HepG2 (cell line): ENCODE results near the gene SLC35E4. TPM values are rescaled to one million over a fixed set of nuclear protein-coding genes. Genes with fewer than 3 reads are reported as not detected.

Source experiments
- ATAC-seq: fragments of 200-7000 bp; cut with Tn5 transposase; 3 replicates; pipeline ENCODE4 v1.9.1; 2020; ENCODE audit warnings: mild to moderate bottlenecking, moderate library complexity
- BruUV-seq: library from RNA; stranded (reverse); fragments of 400-500 nt; replicated peaks from 2 replicates; lab custom pipeline; 2021; lab: Mats Ljungman, UMichigan
- CTCF ChIA-PET: fragments of 300-600 bp; formaldehyde crosslinking; extraction: SDS; loops from one replicate; lab custom pipeline; 2021; ENCODE audit warnings: low total read pairs, inconsistent platforms, low intra/inter-chr PET ratio; lab: Yijun Ruan, JAX
- POLR2A ChIA-PET: fragments of 350-600 bp; sonication (Branson Sonifier 250); formaldehyde crosslinking; loops from one replicate; lab custom pipeline; 2020; ENCODE audit warnings: antibody characterized with exemption, inconsistent platforms; lab: Yijun Ruan, JAX
- DNase-seq: peaks from one replicate; pipeline ENCODE4 v3.0.0-alpha.2; 2015; ENCODE audit warnings: low spot score
- FAIRE-seq: peaks from 3 replicates; lab custom pipeline; 2011; peaks lifted over from hg19 to GRCh38; lab: Jason Lieb, UNC
- H2AFZ ChIP-seq: one replicate; pipeline ENCODE4 v1.6.1; 2011; ENCODE audit warnings: low read length, inconsistent platforms
- H3K27ac ChIP-seq: fragments of 300-600 bp; 3 replicates; pipeline ENCODE4 v1.8.0; 2011; ENCODE audit warnings: mixed run types, mild to moderate bottlenecking, mixed read lengths, low read length, inconsistent platforms; ENCODE audit not compliant: insufficient read depth; ENCODE audit errors: extremely low read length
- H3K27me3 ChIP-seq, 2 experiments: fragments of 200-600 bp in 1 of 2; 2 replicates in 1 of 2; 3 replicates in 1 of 2; pipeline versions ENCODE4 v1.6.0 to v1.8.0; 2011; ENCODE audit warnings: low read length in 2 of 2, mild to moderate bottlenecking in 2 of 2, moderate library complexity in 2 of 2, inconsistent platforms in 1 of 2; ENCODE audit not compliant: insufficient read depth in 2 of 2, control insufficient read depth in 1 of 2
- H3K36me3 ChIP-seq, 2 experiments: fragments of 200-600 bp in 1 of 2; replicated peaks in 1 of 2; 2 replicates in 1 of 2; 3 replicates in 1 of 2; pipeline versions ENCODE4 v1.5.1 to v1.8.0; 2011; ENCODE audit warnings: low read length in 2 of 2, inconsistent platforms in 1 of 2; ENCODE audit not compliant: insufficient read depth in 2 of 2, control insufficient read depth in 1 of 2
- H3K4me1 ChIP-seq: 2 replicates; pipeline ENCODE4 v1.5.1; 2012; ENCODE audit warnings: low read length, inconsistent platforms; ENCODE audit not compliant: insufficient read depth
- H3K4me2 ChIP-seq: 2 replicates; pipeline ENCODE4 v1.6.0; 2011; ENCODE audit warnings: low read depth, low read length, inconsistent platforms
- H3K4me3 ChIP-seq, 3 experiments: fragments of 200-600 bp in 1 of 3; sonication (generic), shearing (Covaris generic) in 1 of 3; replicated peaks in 1 of 3; 2 replicates each; pipeline ENCODE4 v1.5.1; 2011 to 2016; ENCODE audit warnings: low read length in 3 of 3, inconsistent platforms in 2 of 3, low read depth in 2 of 3, mild to moderate bottlenecking in 2 of 3, control low read depth in 1 of 3, mixed read lengths in 1 of 3; ENCODE audit not compliant: insufficient read depth in 1 of 3
- H3K79me2 ChIP-seq: one replicate; pipeline ENCODE4 v1.6.1; 2011; ENCODE audit warnings: low read length, inconsistent platforms; ENCODE audit not compliant: insufficient read depth
- H3K9ac ChIP-seq: 2 replicates; pipeline ENCODE4 v1.6.0; 2011; ENCODE audit warnings: mild to moderate bottlenecking, low read depth, low read length, inconsistent platforms; ENCODE audit not compliant: insufficient read depth
- H3K9me3 ChIP-seq: 2 replicates; pipeline ENCODE4 v1.5.1; 2012; ENCODE audit warnings: mild to moderate bottlenecking, low read length
- H4K20me1 ChIP-seq: 2 replicates; pipeline ENCODE4 v1.6.0; 2011; ENCODE audit warnings: inconsistent platforms, mild to moderate bottlenecking, low read length, moderate library complexity; ENCODE audit not compliant: insufficient read depth
- CCAR2 ChIP-seq: fragments of 200-400 bp; formaldehyde crosslinking; optimal IDR thresholded peaks from 2 replicates; pipeline ENCODE3; 2018; ENCODE audit warnings: low read depth, mild to moderate bottlenecking, low read length, moderate library complexity
- ELF3 ChIP-seq: IDR thresholded peaks from 2 replicates; pipeline ENCODE4 v1.6.1; 2016; ENCODE audit warnings: missing genetic modification reagents, missing compliant biosample characterization
- MIER3 ChIP-seq: IDR thresholded peaks from 2 replicates; pipeline ENCODE4 v1.6.1; 2016; ENCODE audit warnings: missing compliant biosample characterization, borderline replicate concordance
- NFATC3 ChIP-seq: sonication (generic); formaldehyde crosslinking; IDR thresholded peaks from 2 replicates; pipeline ENCODE4 v1.5.1; 2020; ENCODE audit warnings: mild to moderate bottlenecking, missing genetic modification reagents
- NFIB ChIP-seq: sonication (generic); formaldehyde crosslinking; IDR thresholded peaks from 2 replicates; pipeline ENCODE4 v1.9.0; 2021; ENCODE audit warnings: missing genetic modification reagents, mild to moderate bottlenecking, borderline replicate concordance
- NR2F2 ChIP-seq: IDR thresholded peaks from 2 replicates; pipeline ENCODE4 v1.6.1; 2012; ENCODE audit warnings: low read depth, inconsistent platforms, borderline replicate concordance
- SIX4 ChIP-seq: sonication (generic); formaldehyde crosslinking; IDR thresholded peaks from 2 replicates; pipeline ENCODE4 v1.4.0; 2020; ENCODE audit warnings: missing genetic modification reagents
- SP2 ChIP-seq: sonication (generic); formaldehyde crosslinking; IDR thresholded peaks from 2 replicates; pipeline ENCODE4 v1.5.1; 2020; ENCODE audit warnings: mild to moderate bottlenecking, missing genetic modification reagents
- UBTF ChIP-seq: sonication (generic); formaldehyde crosslinking; IDR thresholded peaks from 2 replicates; pipeline ENCODE4 v1.4.0; 2020; ENCODE audit warnings: mild to moderate bottlenecking, missing genetic modification reagents
- ZBTB34 ChIP-seq: sonication (generic); formaldehyde crosslinking; IDR thresholded peaks from 2 replicates; pipeline ENCODE4 v1.8.0; 2022; ENCODE audit warnings: mild to moderate bottlenecking, missing genetic modification reagents
- ZBTB39 ChIP-seq: sonication (generic); formaldehyde crosslinking; IDR thresholded peaks from 2 replicates; pipeline ENCODE4 v1.5.0; 2020; ENCODE audit warnings: missing genetic modification reagents
- ZMYM2 ChIP-seq: sonication (generic); formaldehyde crosslinking; IDR thresholded peaks from 2 replicates; pipeline ENCODE4 v1.8.0; 2022; ENCODE audit warnings: mild to moderate bottlenecking, missing genetic modification reagents
- ZNF207 ChIP-seq: fragments of 450-650 bp; IDR thresholded peaks from 2 replicates; pipeline ENCODE4 v1.6.1; 2016; ENCODE audit warnings: antibody characterized with exemption, borderline replicate concordance
- ZNF326 ChIP-seq: sonication (generic); formaldehyde crosslinking; IDR thresholded peaks from 2 replicates; pipeline ENCODE4 v1.4.0; 2020; ENCODE audit warnings: missing genetic modification reagents, borderline replicate concordance
- ZNF572 ChIP-seq: sonication (generic); formaldehyde crosslinking; IDR thresholded peaks from 2 replicates; pipeline ENCODE4 v1.5.1; 2020; ENCODE audit warnings: mild to moderate bottlenecking, missing genetic modification reagents
- ZNF710 ChIP-seq: sonication (generic); formaldehyde crosslinking; IDR thresholded peaks from 2 replicates; pipeline ENCODE4 v1.5.0; 2020; ENCODE audit warnings: mild to moderate bottlenecking, missing genetic modification reagents, borderline replicate concordance
- WGBS: methylation state at CpG from one replicate; pipeline ENCODE4 v1.1.6; 2017; ENCODE audit warnings: low lambda C conversion rate; 5-methylcytosine and 5-hydroxymethylcytosine counted together
- in situ Hi-C: cut with HindIII; loops from 2 replicates; pipeline ENCODE4 v1.10.0; 2017; ENCODE audit warnings: low pct_unique_long_range_greater_than_20kb; ENCODE audit not compliant: extremely low pct_ligation_motif_present
- intact Hi-C: fragments of 100-400 bp; cut with micrococcal nuclease; formaldehyde crosslinking; loops from one replicate; pipeline ENCODE4 v1.10.0; 2022; ENCODE audit not compliant: unreplicated experiment
- polyA plus RNA-seq, 8 experiments: library from polyadenylated mRNA; depleted of rRNA in 3 of 8; stranded (reverse) in 7 of 8; unstranded in 1 of 8; fragments of >200 nt; fragmentation: Illumina TruSeq in 4 of 8; extraction: Trizol in 4 of 8; gene quantifications; 2 replicates each; pipeline versions ENCODE4 v1.2.1 to v1.2.3, GENCODE V29; 2011 to 2016; ENCODE audit warnings: low read depth in 4 of 8, missing spikeins in 1 of 8, mixed read lengths in 1 of 8; ENCODE audit not compliant: insufficient read depth in 1 of 8
- total RNA-seq, 5 experiments: library from RNA; depleted of rRNA; stranded (reverse); fragments of >200 nt; fragmentation: Illumina TruSeq; extraction: Trizol; gene quantifications; 2 replicates each; pipeline ENCODE4 v1.2.3, GENCODE V29; 2016; ENCODE audit warnings: low read depth in 1 of 5

SLC35E4 gene
- total and polyA plus RNA-seq, 2 of the 13 experiments (the other 11 are each of a cell fraction or from before 2014, with no cell fraction given) = 0.07 to 0.15 TPM

- TF ChIP-seq ZNF710 (CRISPR knock-in tag) = no peak
- no peak for TF ChIP-seq NFIB (CRISPR knock-in tag)
- no peak for TF ChIP-seq SIX4 (CRISPR knock-in tag)
- TF ChIP-seq ZNF572 (CRISPR knock-in tag) = no peak
- no peak for TF ChIP-seq ZBTB39 (CRISPR knock-in tag)
- no peak for TF ChIP-seq NFATC3 (CRISPR knock-in tag)
- TF ChIP-seq ELF3 (CRISPR knock-in tag) = no peak
- TF ChIP-seq CCAR2 = no peak
- TF ChIP-seq MIER3 (CRISPR knock-in tag) = no peak
- no peak for TF ChIP-seq NR2F2
Observed at GRCh38 chr22:30612789-30613188, 22.8 kb upstream of the SLC35E4 start (continued).

GRCh38 chr22:30614268-30614667 is 21.3 kb upstream of the SLC35E4 start:
- Histone ChIP-seq H3K27ac (no peak overlapping the region), H3K27me3 (no peaks in the 10 kb centered on the region; a peak in 2 of 5 replicates), H3K79me2 (no peaks in the 10 kb centered on the region), H2AFZ (no peak overlapping the region), H3K9ac (no peak overlapping the region), H3K4me1 (peaks cover 22% of the 10 kb centered on the region), H3K4me2 (no peak overlapping the region), H3K36me3 (no peaks in the 10 kb centered on the region), H4K20me1 (no peaks in the 10 kb centered on the region), H3K9me3 (no peaks in the 10 kb centered on the region), H3K4me3 (no peak overlapping the region)
- FAIRE-seq (no peak), DNase-seq (no peak), ATAC-seq (no peak)
- in situ Hi-C loops = no loop called here
- ChIA-PET POLR2A (no interaction called here), CTCF (no interaction called here)
- no TSS peak for BruUV-seq
- intact Hi-C loops = no loop called here
- WGBS = 48% methylated on average over 3 of the region's 7 CpGs
- TF ChIP-seq ZNF207 (no peak), ZMYM2 (CRISPR knock-in tag) (no peak), ZBTB34 (CRISPR knock-in tag) (no peak), SP2 (CRISPR knock-in tag) (no peak), UBTF (no peak), ZNF326 (no peak)
